Measurements from ENCODE around the gene FUT6.

FUT6 gene

GRCh38 chr19:5804516-5805461 lies 34.7 kb downstream of the FUT6 start, which contains the start of gene NRTN:
NRTN (plus strand) TSS chr19:5805067; CDS start chr19:5824166, 19,099 bp downstream.
- DNase-seq = no peak

GRCh38 chr19:5803752-5804515 lies 35.6 kb downstream of the FUT6 start:
- DNase-seq = peak; percentile 85

GRCh38 chr19:5803441-5803751 lies 36.1 kb downstream of the FUT6 start:
- no peak for DNase-seq

GRCh38 chr19:5801796-5802619 lies 37.5 kb downstream of the FUT6 start:
- peak; percentile 33 for DNase-seq

GRCh38 chr19:5800361-5801270 lies 38.9 kb downstream of the FUT6 start:
- no peak for DNase-seq

GRCh38 chr19:5799247-5800241 lies 40.0 kb downstream of the FUT6 start:
- no peak for DNase-seq

GRCh38 chr19:5798244-5798643 lies 41.3 kb downstream of the FUT6 start:
- no peak for DNase-seq

GRCh38 chr19:5795382-5795919 lies 44.1 kb downstream of the FUT6 start:
- no peak for DNase-seq

GRCh38 chr19:5793188-5793587 lies 46.3 kb downstream of the FUT6 start:
- DNase-seq = no peak

GRCh38 chr19:5792224-5792623 lies 47.3 kb downstream of the FUT6 start:
- DNase-seq = no peak

- peak; percentile 98 for DNase-seq
Measured at GRCh38 chr19:5790559-5791520, 48.7 kb downstream of the FUT6 start, which contains the start of gene DUS3L. DUS3L (minus strand) TSS chr19:5791163; CDS start chr19:5791141, 22 bp downstream.

GRCh38 chr19:5789886-5790558 lies 49.5 kb downstream of the FUT6 start:
- no peak for DNase-seq

GRCh38 chr19:5789351-5789761 lies 50.1 kb downstream of the FUT6 start:
- DNase-seq = no peak

- DNase-seq = no peak
Measured at GRCh38 chr19:5788422-5788821, 51.1 kb downstream of the FUT6 start.

GRCh38 chr19:5787409-5788182 lies 51.9 kb downstream of the FUT6 start:
- no peak for DNase-seq

- no peak for DNase-seq
Measured at GRCh38 chr19:5786593-5787408, 52.7 kb downstream of the FUT6 start.
